Stimulated activated CD4-positive, alpha-beta T cell treated with anti-CD3 and anti-CD28 coated beads, Interleukin-12 subunit alpha, Interleukin-12 subunit beta, amount 100 ng/mL, for 24 hours (primary cell): Measurements from ENCODE around the gene DUSP11.
"Not testable (repeated sequence)": the region's sequence is repeated elsewhere in the genome, so short reads cannot be mapped to it uniquely, and the experiment has no call there.

Experiments
- DNase-seq, 2 experiments: peaks; one replicate each; pipeline ENCODE4 v3.0.0-alpha.2; 2020; ENCODE audit warnings: low read depth in 2 of 2

Gene DUSP11

DNA sequence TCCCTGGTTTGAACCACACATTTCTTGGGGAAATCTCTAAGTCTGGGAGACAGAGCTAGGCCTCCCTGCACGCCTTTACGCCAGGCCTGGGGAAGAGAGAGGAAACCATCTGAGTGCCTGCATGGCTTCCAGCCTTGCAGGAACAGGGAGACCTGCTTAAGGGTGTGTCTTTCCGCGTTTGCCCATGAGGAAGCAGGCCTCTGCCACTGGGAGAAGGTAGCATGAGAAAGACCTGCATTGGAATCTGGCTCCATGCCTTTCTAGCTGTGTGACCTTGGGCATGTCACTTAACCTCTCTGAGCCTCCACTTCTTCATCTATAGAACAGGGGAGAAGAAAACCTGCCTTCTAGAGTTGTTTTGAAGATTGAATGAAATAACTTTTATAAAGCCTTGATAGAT, 62.2 kb downstream of the DUSP11 start:
- not testable (repeated sequence) for DNase-seq

DNA sequence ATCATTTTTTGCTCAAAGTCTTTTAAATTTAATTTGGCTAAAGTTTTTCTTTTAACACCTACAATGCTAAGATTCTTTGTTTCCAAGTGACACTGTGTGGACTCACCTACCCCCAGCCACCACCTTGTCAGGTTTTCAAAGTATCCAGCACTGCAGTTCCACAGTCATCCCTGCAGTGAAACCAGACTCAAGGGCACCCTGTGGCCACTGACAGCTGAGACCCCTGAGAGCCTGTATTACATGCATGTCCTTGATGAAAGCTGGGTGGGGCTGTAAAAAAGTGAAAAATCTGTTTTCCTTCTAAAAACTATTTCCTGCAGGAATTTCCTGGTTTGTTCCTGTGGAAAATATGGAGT, 62.7 kb downstream of the DUSP11 start:
- DNase-seq: no peak

DNA sequence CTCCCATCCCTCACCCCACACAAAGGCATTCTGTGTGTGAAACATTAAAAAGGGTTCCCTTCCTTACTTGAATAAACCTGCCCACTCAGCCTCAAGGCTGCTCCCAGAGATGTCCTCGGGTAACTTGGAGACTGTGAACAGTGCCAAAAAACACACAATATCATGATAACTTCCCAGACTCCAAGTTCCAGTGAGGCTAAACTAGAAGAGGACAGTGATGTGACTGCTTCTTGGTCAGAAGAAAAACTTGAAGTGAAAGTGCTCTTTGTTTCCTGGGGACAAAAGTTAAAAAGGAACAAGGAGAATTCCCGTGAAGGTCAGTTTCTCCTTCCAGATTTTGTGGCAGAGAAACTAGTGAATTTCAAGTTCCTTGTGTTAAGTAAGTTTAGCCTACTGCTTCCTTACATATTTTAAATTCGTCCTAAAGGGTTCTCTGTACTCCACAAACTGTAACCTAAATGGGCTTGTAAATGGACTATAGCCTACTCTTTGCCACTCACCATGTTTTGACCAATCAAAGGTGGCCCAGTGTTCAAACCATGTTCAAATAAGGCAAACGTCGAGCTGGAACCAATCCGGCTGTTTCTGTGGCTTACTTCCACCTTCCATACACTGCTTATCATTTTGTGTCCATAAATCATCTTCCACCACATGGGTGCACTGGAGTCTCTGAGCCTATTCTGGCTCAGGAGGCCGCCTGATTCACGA, 63.2 kb downstream of the DUSP11 start:
- no peak for DNase-seq

DNA sequence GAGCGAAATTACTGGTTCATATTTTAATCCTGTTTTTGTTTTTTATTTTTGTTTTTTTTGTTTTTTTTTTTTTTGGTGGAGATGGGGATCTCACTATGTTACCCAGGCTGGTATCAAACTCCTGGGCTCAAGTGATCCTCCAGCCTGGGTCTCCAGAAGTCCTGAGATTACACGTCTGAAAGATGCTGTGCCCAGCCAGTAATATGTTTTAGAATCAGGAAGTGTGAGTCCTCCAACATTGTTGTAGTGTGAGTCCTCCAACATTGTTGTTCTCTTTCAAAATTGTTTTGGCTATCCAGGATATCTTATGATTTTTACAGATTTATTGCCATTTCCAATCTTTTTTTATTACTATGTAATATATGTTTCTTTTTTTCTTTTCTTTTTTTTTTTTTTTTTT, 65.8 kb downstream of the DUSP11 start:
- DNase-seq: no peak
